ENCODE data around the gene MNAT1.

Gene MNAT1

GRCh38 chr14:60722357-60723115 lies 12.0 kb upstream of the MNAT1 start (continued):
- TF ChIP-seq ZNF112 (tag by site-specific recombination; IDR thresholded peaks at IDR 0.05) (no peak), ZNF175 (tag by site-specific recombination; IDR thresholded peaks at IDR 0.05) (no peak), ZNF791 (tag by site-specific recombination; IDR thresholded peaks at IDR 0.05) (no peak), TCF7L2 (IDR thresholded peaks at IDR 0.05; ENCODE audit: borderline replicate concordance, low read depth, low read length) (peak; percentile 63; the same call in 1 of the 2 replicates), ZNF585B (tag by site-specific recombination; IDR thresholded peaks at IDR 0.05) (no peak), SCRT1 (tag by site-specific recombination; IDR thresholded peaks at IDR 0.05; ENCODE audit: borderline replicate concordance) (no peak), PRDM1 (tag by site-specific recombination; IDR thresholded peaks at IDR 0.05) (no peak), ZNF580 (tag by site-specific recombination; IDR thresholded peaks at IDR 0.05) (no peak), ZNF155 (tag by site-specific recombination; IDR thresholded peaks at IDR 0.05) (no peak), YY1 (tag by site-specific recombination; IDR thresholded peaks at IDR 0.05) (no peak), PRDM4 (tag by site-specific recombination; IDR thresholded peaks at IDR 0.05) (peak; percentile 95), ZNF473 (tag by site-specific recombination; IDR thresholded peaks at IDR 0.05) (no peak), ZNF416 (tag by site-specific recombination; IDR thresholded peaks at IDR 0.05) (no peak), ZNF148 (tag by site-specific recombination; IDR thresholded peaks at IDR 0.05; ENCODE audit: borderline replicate concordance) (no peak), ZNF433 (tag by site-specific recombination; IDR thresholded peaks at IDR 0.05; ENCODE audit: low read depth) (no peak), ZNF19 (tag by site-specific recombination; IDR thresholded peaks at IDR 0.05; ENCODE audit: low read depth) (no peak), ZBTB1 (tag by site-specific recombination; IDR thresholded peaks at IDR 0.05) (no peak), ZNF449 (tag by site-specific recombination; IDR thresholded peaks at IDR 0.05) (no peak), MEIS1 (CRISPR knock-in tag; IDR thresholded peaks at IDR 0.05; ENCODE audit: borderline replicate concordance) (no peak), ZBTB26 (tag by site-specific recombination; optimal IDR thresholded peaks at IDR 0.05) (peak; percentile 65), ZNF24 (tag by site-specific recombination; IDR thresholded peaks at IDR 0.05) (no peak), SCRT2 (tag by site-specific recombination; IDR thresholded peaks at IDR 0.05) (no peak), ZBTB6 (tag by site-specific recombination; IDR thresholded peaks at IDR 0.05) (no peak), IKZF3 (tag by site-specific recombination; IDR thresholded peaks at IDR 0.05) (no peak), KLF1 (tag by site-specific recombination; IDR thresholded peaks at IDR 0.05) (no peak), ZBTB21 (tag by site-specific recombination; IDR thresholded peaks at IDR 0.05) (no peak), ZNF654 (tag by site-specific recombination; IDR thresholded peaks at IDR 0.05; ENCODE audit: low read depth) (no peak), ZNF629 (tag by site-specific recombination; IDR thresholded peaks at IDR 0.05) (no peak), ZNF513 (tag by site-specific recombination; IDR thresholded peaks at IDR 0.05) (no peak), KLF7 (tag by site-specific recombination; IDR thresholded peaks at IDR 0.05; ENCODE audit: borderline replicate concordance) (no peak)

Data from HEK293 (cell line).